ENCODE results near the gene FUT3. TPM values are rescaled to one million over a fixed set of nuclear protein-coding genes. Genes with fewer than 3 reads are reported as not detected.

FUT3 gene
- total and polyA plus RNA-seq, 4 donors, result 1.5 to 31.4 (median 18.2) TPM

DNA sequence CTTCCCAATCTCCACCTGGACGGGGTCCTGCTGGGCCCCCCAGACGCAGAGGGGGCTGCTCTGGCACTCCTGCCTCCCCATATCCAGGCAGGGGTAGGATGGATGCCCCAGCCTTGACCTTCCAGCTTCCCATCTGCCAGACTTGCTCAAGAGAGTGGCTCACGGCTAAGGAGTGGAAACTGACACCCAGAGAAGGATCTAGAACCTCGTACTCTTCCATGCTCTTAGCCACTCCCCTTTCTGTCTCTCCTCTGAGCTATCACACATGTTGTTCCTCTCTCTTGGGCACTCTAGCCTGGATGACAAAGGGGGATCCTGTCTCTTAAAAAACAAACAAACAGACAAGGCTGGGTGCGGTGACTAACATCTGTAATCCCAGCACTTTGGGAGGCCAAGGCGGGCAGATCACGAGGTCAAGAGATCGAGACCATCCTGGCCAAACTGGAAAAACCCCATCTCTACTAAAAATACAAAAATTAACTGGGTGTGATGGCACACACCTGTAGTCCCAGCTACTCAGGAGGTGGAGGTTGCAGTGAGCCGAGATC, 31.2 kb upstream of the FUT3 start:
- Histone ChIP-seq H3K4me3 (no peak overlapping the region), H3K9me3 (ENCODE audit: control insufficient read depth in 4 of 4, insufficient read depth in 3 of 4, low read length in 3 of 4) (peaks cover 0 to 4% (median 0%) of the 10 kb centered on the region in 4 donors), H3K27ac (ENCODE audit: low read depth in 1 of 2, low read length in 1 of 2) (no peak overlapping the region), H3K36me3 (ENCODE audit: control insufficient read depth in 4 of 4, insufficient read depth in 4 of 4, low read length in 4 of 4) (no peaks in the 10 kb centered on the region), H3K27me3 (ENCODE audit: control insufficient read depth in 3 of 3, insufficient read depth in 3 of 3, low read length in 2 of 3) (peaks cover 0 to 5% (median 0%) of the 10 kb centered on the region in 3 donors), H3K9ac (ENCODE audit: insufficient read depth in 1 of 2, low read length in 2 of 2) (no peak overlapping the region), H3K4me1 (ENCODE audit: control insufficient read depth in 5 of 5, insufficient read depth in 5 of 5, low read length in 5 of 5) (peaks cover 0 to 6% (median 3%) of the 10 kb centered on the region in 5 donors)
- no peak for ATAC-seq (ENCODE audit: insufficient read depth, low FRiP score)
- TF ChIP-seq, protein P1, sequence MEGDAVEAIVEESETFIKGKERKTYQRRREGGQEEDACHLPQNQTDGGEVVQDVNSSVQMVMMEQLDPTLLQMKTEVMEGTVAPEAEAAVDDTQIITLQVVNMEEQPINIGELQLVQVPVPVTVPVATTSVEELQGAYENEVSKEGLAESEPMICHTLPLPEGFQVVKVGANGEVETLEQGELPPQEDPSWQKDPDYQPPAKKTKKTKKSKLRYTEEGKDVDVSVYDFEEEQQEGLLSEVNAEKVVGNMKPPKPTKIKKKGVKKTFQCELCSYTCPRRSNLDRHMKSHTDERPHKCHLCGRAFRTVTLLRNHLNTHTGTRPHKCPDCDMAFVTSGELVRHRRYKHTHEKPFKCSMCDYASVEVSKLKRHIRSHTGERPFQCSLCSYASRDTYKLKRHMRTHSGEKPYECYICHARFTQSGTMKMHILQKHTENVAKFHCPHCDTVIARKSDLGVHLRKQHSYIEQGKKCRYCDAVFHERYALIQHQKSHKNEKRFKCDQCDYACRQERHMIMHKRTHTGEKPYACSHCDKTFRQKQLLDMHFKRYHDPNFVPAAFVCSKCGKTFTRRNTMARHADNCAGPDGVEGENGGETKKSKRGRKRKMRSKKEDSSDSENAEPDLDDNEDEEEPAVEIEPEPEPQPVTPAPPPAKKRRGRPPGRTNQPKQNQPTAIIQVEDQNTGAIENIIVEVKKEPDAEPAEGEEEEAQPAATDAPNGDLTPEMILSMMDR (IDR thresholded peaks at IDR 0.05; ENCODE audit: control extremely low read depth, extremely low read depth), result no peak
- no peak for DNase-seq
- 57 to 63% methylated on average over 9 of the region's 9 CpGs for WGBS, 2 donors

DNA sequence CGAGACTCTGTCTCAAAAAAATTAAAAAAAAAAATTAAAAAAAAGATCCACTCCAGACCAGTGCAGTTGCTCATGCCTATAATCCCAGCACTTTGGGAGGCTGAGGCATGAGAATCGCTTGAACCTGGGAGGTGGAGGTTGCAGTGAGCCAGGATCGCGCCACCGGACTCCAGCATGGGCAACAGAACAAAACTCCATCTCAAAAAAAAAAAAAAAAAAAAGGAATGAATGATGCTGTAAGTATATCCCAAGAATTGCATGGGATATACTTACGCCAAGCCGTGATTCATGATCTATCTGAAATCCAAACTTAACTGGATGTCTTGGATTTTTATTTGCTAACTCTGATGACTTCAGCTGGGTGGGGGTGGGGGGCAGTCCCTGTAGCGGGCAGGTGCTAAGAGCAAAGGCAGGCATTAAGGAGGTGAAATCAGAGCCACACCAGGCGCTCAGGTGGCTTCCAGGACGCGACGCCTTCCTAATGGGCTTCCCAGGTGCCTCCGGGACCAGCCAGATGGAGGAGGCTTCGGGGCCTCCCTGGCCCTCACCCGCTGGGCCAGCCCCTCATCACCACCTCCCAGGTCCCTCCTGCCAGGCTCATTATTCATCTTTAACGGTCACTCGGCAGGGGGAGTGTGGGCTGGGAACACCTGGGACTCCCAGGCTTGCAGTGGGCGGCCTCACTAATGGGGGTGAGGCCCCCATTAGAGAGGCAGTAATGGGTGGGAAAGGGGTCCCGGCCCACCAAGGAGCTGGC, 30.5 kb upstream of the FUT3 start:
- Histone ChIP-seq H3K9ac (ENCODE audit: insufficient read depth in 1 of 2, low read length in 2 of 2) (no peak overlapping the region), H3K27me3 (ENCODE audit: control insufficient read depth in 3 of 3, insufficient read depth in 3 of 3, low read length in 2 of 3) (peaks cover 0 to 5% (median 0%) of the 10 kb centered on the region in 3 donors), H3K4me1 (ENCODE audit: control insufficient read depth in 5 of 5, insufficient read depth in 5 of 5, low read length in 5 of 5) (peaks cover 0 to 6% (median 3%) of the 10 kb centered on the region in 5 donors), H3K36me3 (ENCODE audit: control insufficient read depth in 4 of 4, insufficient read depth in 4 of 4, low read length in 4 of 4) (no peaks in the 10 kb centered on the region), H3K27ac (ENCODE audit: low read depth in 1 of 2, low read length in 1 of 2) (no peak overlapping the region), H3K9me3 (ENCODE audit: control insufficient read depth in 4 of 4, insufficient read depth in 3 of 4, low read length in 3 of 4) (peaks cover 0 to 4% (median 0%) of the 10 kb centered on the region in 4 donors), H3K4me3 (no peak overlapping the region)
- ATAC-seq (ENCODE audit: insufficient read depth, low FRiP score) (no peak), DNase-seq (no peak)
- 63 to 64% methylated on average over 19 of the region's 19 CpGs for WGBS, 2 donors
- TF ChIP-seq, protein P1 (IDR thresholded peaks at IDR 0.05; ENCODE audit: control extremely low read depth, extremely low read depth), result no peak

DNA sequence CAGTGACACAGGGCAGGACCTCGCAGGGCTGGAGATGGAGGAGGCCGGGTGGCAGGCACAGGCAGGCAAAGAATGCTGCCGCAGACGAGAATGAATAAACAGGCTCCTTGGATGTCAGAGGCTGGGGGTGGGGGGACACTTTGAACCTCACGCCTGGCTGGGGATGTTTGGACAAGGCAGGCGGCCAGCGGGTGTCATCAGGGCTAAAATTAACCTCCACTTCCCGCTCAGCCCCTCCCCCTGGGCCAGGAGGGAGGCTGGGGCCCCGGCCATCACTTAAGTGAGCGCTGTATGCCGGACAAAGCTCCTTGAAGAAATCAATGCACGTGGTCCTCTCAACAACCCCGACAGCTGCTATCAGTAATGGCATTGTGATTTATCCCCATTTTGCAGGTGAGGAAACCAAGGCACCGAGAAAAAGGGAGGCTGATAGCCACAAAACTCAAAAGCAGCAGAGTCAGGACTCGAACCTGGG, 29.4 kb upstream of the FUT3 start:
- peaks cover 0 to 6% (median 3%) of the 10 kb centered on the region in 5 donors for H3K4me1 ChIP-seq (ENCODE audit: control insufficient read depth in 5 of 5, insufficient read depth in 5 of 5, low read length in 5 of 5)
- peaks cover 0 to 5% (median 0%) of the 10 kb centered on the region in 3 donors for H3K27me3 ChIP-seq (ENCODE audit: control insufficient read depth in 3 of 3, insufficient read depth in 3 of 3, low read length in 2 of 3)
- no peak overlapping the region for H3K9ac ChIP-seq (ENCODE audit: insufficient read depth in 1 of 2, low read length in 2 of 2)
- H3K36me3 ChIP-seq (ENCODE audit: control insufficient read depth in 4 of 4, insufficient read depth in 4 of 4, low read length in 4 of 4), result no peaks in the 10 kb centered on the region
- TF ChIP-seq, protein P1 (IDR thresholded peaks at IDR 0.05; ENCODE audit: control extremely low read depth, extremely low read depth), result no peak
- 14 to 20% methylated on average over 15 of the region's 15 CpGs for WGBS, 2 donors
- H3K4me3 ChIP-seq, result no peak overlapping the region
- ATAC-seq (ENCODE audit: insufficient read depth, low FRiP score) (no peak), DNase-seq (peak; percentile 49 to 76 (median 71))
- peaks cover 0 to 1% (median 0%) of the 10 kb centered on the region in 4 donors for H3K9me3 ChIP-seq (ENCODE audit: control insufficient read depth in 4 of 4, insufficient read depth in 3 of 4, low read length in 3 of 4)
- no peak overlapping the region for H3K27ac ChIP-seq (ENCODE audit: low read depth in 1 of 2, low read length in 1 of 2)
